PC-3 (cell line): Measurements from ENCODE around the gene CELA1. TPM values are rescaled to one million over a fixed set of nuclear protein-coding genes. Genes with fewer than 3 reads are reported as not detected.

ENCODE experiments used
- ATAC-seq: fragments of 200-7000 bp; cut with Tn5 transposase; 2 replicates; pipeline ENCODE4 v1.9.1; 2020; ENCODE audit warnings: mild to moderate bottlenecking, moderate library complexity
- BruUV-seq: library from RNA; stranded (reverse); fragments of 400-500 nt; replicated peaks from 2 replicates; lab custom pipeline; 2021; lab: Mats Ljungman, UMichigan
- CTCF ChIA-PET: fragments of 300-600 bp; sonication (Branson Sonifier 250); formaldehyde crosslinking; loops from one replicate; lab custom pipeline; 2022; ENCODE audit warnings: antibody characterized with exemption; lab: Charles Lee
- POLR2A ChIA-PET: fragments of 300-600 bp; sonication (Branson Sonifier 250); formaldehyde crosslinking; loops from one replicate; lab custom pipeline; 2022; ENCODE audit warnings: antibody characterized with exemption; ENCODE audit not compliant: unreplicated experiment; lab: Charles Lee
- DNase-seq: peaks from one replicate; pipeline ENCODE4 v3.0.0-alpha.2; 2015
- H2AFZ ChIP-seq: fragments of 300-600 bp; sonication (generic); 2 replicates; pipeline ENCODE4 v1.6.0; 2016; ENCODE audit warnings: antibody characterized with exemption, low read length
- H3F3A ChIP-seq: fragments of 300-600 bp; sonication (generic); one replicate; pipeline ENCODE4 v1.6.0; 2017; ENCODE audit warnings: antibody characterized with exemption, low read length, control low read depth, mild to moderate bottlenecking; ENCODE audit not compliant: unreplicated experiment
- H3K27ac ChIP-seq: fragments of 300-600 bp; sonication (generic); 2 replicates; pipeline ENCODE4 v1.5.1; 2016; ENCODE audit warnings: mild to moderate bottlenecking, low read length
- H3K27me3 ChIP-seq: fragments of 300-600 bp; sonication (generic); 2 replicates; pipeline ENCODE4 v1.6.1; 2016; ENCODE audit warnings: low read length, mixed read lengths
- H3K36me3 ChIP-seq: fragments of 300-600 bp; sonication (generic); 2 replicates; pipeline ENCODE4 v1.6.1; 2016; ENCODE audit warnings: low read depth, mixed run types, low read length, mixed read lengths
- H3K4me1 ChIP-seq: fragments of 300-600 bp; sonication (generic); 2 replicates; pipeline ENCODE4 v1.5.1; 2016; ENCODE audit warnings: low read length; ENCODE audit not compliant: insufficient read depth
- H3K4me2 ChIP-seq: fragments of 300-600 bp; sonication (generic); 2 replicates; pipeline ENCODE4 v1.6.0; 2016; ENCODE audit warnings: low read length
- H3K4me3 ChIP-seq: fragments of 300-600 bp; sonication (generic); 2 replicates; pipeline ENCODE4 v1.5.1; 2016; ENCODE audit warnings: mild to moderate bottlenecking, low read length, mixed read lengths
- H3K79me2 ChIP-seq: fragments of 300-600 bp; sonication (generic); 2 replicates; pipeline ENCODE4 v1.6.1; 2017; ENCODE audit warnings: low read length, mixed read lengths
- H3K9ac ChIP-seq: fragments of 300-600 bp; sonication (generic); 2 replicates; pipeline ENCODE4 v1.6.0; 2016; ENCODE audit warnings: mild to moderate bottlenecking, low read length
- H3K9me2 ChIP-seq: fragments of 300-600 bp; sonication (generic); replicated peaks from 2 replicates; pipeline ENCODE4 v1.6.1; 2016; ENCODE audit warnings: mixed run types, low read length, mixed read lengths
- H3K9me3 ChIP-seq: fragments of 300-600 bp; sonication (generic); 2 replicates; pipeline ENCODE4 v1.6.1; 2016; ENCODE audit warnings: low read length, mixed read lengths
- H4K20me1 ChIP-seq: fragments of 300-600 bp; sonication (generic); 2 replicates; pipeline ENCODE4 v1.6.1; 2016; ENCODE audit warnings: low read length, mixed read lengths
- CTCF ChIP-seq: fragments of 300-600 bp; sonication (generic); conservative IDR thresholded peaks from 2 replicates; pipeline ENCODE4 v1.5.1; 2017; ENCODE audit warnings: antibody characterized with exemption, low read depth, mild to moderate bottlenecking, low read length
- EZH2 ChIP-seq: fragments of 300-600 bp; sonication (generic); IDR thresholded peaks from one replicate; pipeline ENCODE4 v1.6.1; 2017; ENCODE audit warnings: antibody characterized with exemption, mild to moderate bottlenecking, low read length; ENCODE audit not compliant: unreplicated experiment
- EZH2phosphoT487 ChIP-seq: fragments of 300-600 bp; sonication (generic); IDR thresholded peaks from 2 replicates; pipeline ENCODE4 v1.6.1; 2018; ENCODE audit warnings: mild to moderate bottlenecking, antibody characterized with exemption, low read length, borderline replicate concordance
- intact Hi-C: fragments of 100-400 bp; cut with micrococcal nuclease; formaldehyde crosslinking; loops from 2 replicates; pipeline ENCODE4 v1.9.0; 2023
- total RNA-seq: library from RNA; depleted of rRNA; stranded (reverse); fragments of >200 nt; gene quantifications from 2 replicates; pipeline ENCODE4 v1.2.3, GENCODE V29; 2014

Gene CELA1
- total RNA-seq, 1 experiment from 2014 or later: not detected

DNA sequence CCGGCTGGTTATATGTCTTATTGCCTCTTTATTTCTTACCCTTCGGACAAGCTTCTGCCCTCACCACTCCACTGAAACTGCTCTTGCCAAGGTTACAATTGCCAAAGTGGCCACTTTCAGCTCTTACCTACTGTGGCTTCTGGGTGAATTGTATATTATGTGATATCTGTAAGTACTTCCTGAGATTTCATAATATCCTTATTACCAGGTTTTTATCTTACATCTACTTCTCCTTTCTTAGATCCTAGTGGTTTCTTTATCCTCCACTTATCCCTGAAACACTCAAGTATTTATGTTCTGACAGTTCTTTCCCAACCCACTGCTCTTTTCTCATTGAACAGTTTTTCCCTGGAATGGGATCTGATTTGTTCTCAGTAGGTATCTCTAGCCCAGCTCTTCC, 10.5 kb downstream of the CELA1 start:
- H3K4me1 ChIP-seq: no peaks in the 10 kb centered on the region
- DNase-seq (no peak), ATAC-seq (no peak)
- H3K27ac ChIP-seq: no peak overlapping the region
- no peak overlapping the region for H3K9ac ChIP-seq
- ChIA-PET POLR2A (no interaction called here), CTCF (no interaction called here)
- H3F3A ChIP-seq: no peaks in the 10 kb centered on the region
- H2AFZ ChIP-seq: no peak overlapping the region
- H4K20me1 ChIP-seq: no peaks in the 10 kb centered on the region
- no peak overlapping the region for H3K4me3 ChIP-seq
- H3K27me3 ChIP-seq: no peaks in the 10 kb centered on the region
- H3K9me3 ChIP-seq: no peaks in the 10 kb centered on the region
- no peaks in the 10 kb centered on the region for H3K9me2 ChIP-seq
- no peak overlapping the region for H3K4me2 ChIP-seq
- TF ChIP-seq EZH2phosphoT487 (no peak), CTCF (no peak), EZH2 (no peak)
- no TSS peak for BruUV-seq
- H3K36me3 ChIP-seq: no peaks in the 10 kb centered on the region
- H3K79me2 ChIP-seq: no peaks in the 10 kb centered on the region
- intact Hi-C loops: no loop called here

DNA sequence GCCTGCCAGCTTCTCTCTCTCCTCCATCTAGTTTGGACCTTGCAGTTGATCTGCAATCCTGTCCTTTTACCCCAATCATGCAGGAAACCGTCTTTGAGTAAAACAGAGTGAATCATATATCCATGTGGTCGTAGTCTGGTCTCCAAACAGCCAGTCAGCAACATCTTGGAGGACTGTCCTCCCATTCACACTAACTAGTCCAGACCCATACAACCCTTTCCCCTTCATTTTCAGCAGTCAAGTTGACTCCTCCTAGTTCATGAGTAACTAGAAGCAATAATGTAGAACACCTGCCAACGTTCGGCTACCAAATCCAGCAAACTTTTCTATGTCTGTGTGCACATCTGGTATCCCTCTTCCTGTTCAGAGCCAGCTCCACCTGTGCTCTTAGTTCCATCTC, 11.7 kb downstream of the CELA1 start:
- Histone ChIP-seq H3K79me2 (no peaks in the 10 kb centered on the region), H3K27ac (no peak overlapping the region), H4K20me1 (no peaks in the 10 kb centered on the region), H2AFZ (no peak overlapping the region), H3K9me2 (no peaks in the 10 kb centered on the region), H3K27me3 (no peaks in the 10 kb centered on the region), H3K4me3 (no peak overlapping the region), H3K9ac (no peak overlapping the region), H3K36me3 (no peaks in the 10 kb centered on the region), H3K4me1 (no peaks in the 10 kb centered on the region), H3F3A (no peaks in the 10 kb centered on the region), H3K9me3 (no peaks in the 10 kb centered on the region), H3K4me2 (no peak overlapping the region)
- no TSS peak for BruUV-seq
- CTCF ChIA-PET: no interaction called here
- DNase-seq (no peak), ATAC-seq (no peak; the same call in 1 of the 2 replicates)
- POLR2A ChIA-PET: interaction anchor here (0.9 kb wide), 1 partner anchor 33 kb away, joined by 4 read pairs; no protein-coding TSS in a partner anchor
- TF ChIP-seq EZH2 (no peak), EZH2phosphoT487 (no peak), CTCF (no peak)
- intact Hi-C loops: no loop called here

DNA sequence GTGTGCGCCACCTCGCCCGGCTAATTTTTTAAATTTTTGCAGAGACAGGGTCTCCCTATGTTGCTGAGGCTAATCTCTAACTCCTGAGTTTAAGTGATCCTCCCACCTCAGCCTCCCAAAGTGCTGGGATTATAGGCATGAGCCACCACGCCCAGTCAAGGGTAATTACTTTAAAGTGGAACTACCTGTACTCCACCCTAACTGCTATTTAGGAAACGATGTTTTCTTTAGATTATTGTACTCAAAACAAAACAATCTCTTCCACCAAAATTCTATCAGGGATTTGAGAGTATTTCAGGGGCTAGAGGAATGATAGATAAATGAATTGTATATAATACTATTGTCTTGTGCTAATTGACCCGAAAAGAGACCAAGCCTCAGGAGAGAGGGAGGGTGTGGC, 12.9 kb downstream of the CELA1 start:
- Histone ChIP-seq H3F3A (no peaks in the 10 kb centered on the region), H3K4me2 (no peak overlapping the region), H3K9ac (no peak overlapping the region), H3K27ac (no peak overlapping the region), H4K20me1 (no peaks in the 10 kb centered on the region), H3K36me3 (no peaks in the 10 kb centered on the region), H3K27me3 (no peaks in the 10 kb centered on the region), H3K9me2 (no peaks in the 10 kb centered on the region), H3K4me3 (no peak overlapping the region), H3K4me1 (no peaks in the 10 kb centered on the region), H2AFZ (no peak overlapping the region), H3K9me3 (no peaks in the 10 kb centered on the region), H3K79me2 (no peaks in the 10 kb centered on the region)
- DNase-seq: no peak
- no TSS peak for BruUV-seq
- ChIA-PET POLR2A (no interaction called here), CTCF (interaction anchor here (0.6 kb wide), 1 partner anchor 13 kb away, joined by 4 read pairs; no protein-coding TSS in a partner anchor)
- TF ChIP-seq EZH2 (no peak), EZH2phosphoT487 (no peak), CTCF (no peak)
- intact Hi-C loops: no loop called here
- no peak for ATAC-seq
